HG02884 (cell line): Measurements from ENCODE around the gene CCDC112.

Experiments used
- ATAC-seq: cut with Tn5 transposase; IDR thresholded peaks from one replicate; pipeline ENCODE4 v1.9.1; 2021; ENCODE audit warnings: mild to moderate bottlenecking, moderate library complexity; ENCODE audit not compliant: unreplicated experiment

CCDC112 gene

GRCh38 chr5:115319007-115319406 lies 22.6 kb upstream of the CCDC112 start:
- ATAC-seq, result no peak

- ATAC-seq, result no peak
Measured at GRCh38 chr5:115317736-115318135, 21.3 kb upstream of the CCDC112 start.

DNA sequence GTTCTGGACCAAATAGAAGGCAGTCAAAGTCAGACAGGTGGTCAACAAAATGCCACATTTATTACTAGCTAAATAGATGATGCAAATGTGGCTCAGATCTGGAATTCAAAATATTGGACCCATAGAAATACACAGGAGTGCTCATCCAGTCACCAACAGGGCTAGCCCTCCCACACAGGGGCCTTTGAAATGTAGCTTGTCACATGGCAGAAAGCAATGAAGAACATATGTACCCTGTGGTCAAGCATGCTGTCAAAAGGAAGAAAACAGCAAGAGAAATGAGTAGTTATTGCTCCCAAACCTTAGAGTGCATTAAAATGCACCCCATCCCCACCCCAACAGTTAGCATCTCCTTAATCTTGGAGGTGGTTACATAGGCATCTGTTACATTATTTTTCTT lies 20.9 kb upstream of the CCDC112 start:
- no peak for ATAC-seq

GRCh38 chr5:115313632-115314031 lies 17.2 kb upstream of the CCDC112 start:
- ATAC-seq, result no peak

DNA sequence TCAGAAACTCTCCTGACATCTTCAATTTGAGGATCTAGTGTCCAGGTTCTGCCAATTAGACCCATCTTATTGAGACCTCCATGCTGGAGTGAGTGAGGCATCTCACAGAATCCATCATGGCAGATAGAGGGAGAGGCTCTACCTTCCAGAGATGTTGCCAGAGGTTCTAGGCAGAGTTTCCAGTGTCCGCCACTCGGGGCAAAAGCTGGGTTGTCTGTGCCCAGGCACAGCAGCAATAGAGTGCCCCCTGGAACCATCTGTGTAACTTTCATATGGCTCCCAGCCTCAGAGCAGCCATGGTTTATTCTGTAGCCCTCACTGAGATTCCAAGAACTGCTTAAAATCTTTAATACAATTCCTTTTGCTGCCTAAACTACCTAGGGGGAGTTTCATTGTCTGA lies 16.6 kb upstream of the CCDC112 start:
- no peak for ATAC-seq

GRCh38 chr5:115309751-115310370 lies 13.4 kb upstream of the CCDC112 start:
- ATAC-seq, result no peak

GRCh38 chr5:115308815-115309214 lies 12.4 kb upstream of the CCDC112 start:
- no peak for ATAC-seq

DNA sequence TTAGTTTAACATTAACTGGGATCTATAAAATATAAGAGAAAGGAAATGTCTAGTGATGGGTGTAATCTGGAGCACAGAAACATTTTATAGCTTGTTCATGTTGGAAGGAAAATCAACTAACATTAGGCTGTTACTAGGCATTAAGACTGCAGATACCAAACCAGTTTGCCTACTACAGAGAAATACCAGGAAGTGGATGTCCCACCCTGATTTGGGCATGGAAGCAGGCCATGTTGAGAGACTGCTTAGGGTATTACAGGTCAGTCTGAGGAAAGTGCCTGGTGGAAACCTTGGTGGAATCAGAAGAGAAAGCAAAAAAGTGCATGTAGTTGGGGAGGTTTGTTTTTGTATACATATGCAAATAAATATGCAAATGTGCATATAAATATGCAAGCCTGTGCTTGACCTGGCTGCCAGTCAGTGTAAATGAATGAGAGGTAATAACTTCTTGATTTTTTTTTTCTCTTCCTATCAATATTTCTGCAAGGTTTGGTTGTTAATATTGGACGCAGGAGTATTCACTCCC lies 9.6 kb upstream of the CCDC112 start:
- no peak for ATAC-seq

- ATAC-seq, result no peak
Measured at GRCh38 chr5:115304496-115304895, 8.0 kb upstream of the CCDC112 start.

GRCh38 chr5:115298811-115299210 lies 2.4 kb upstream of the CCDC112 start:
- no peak for ATAC-seq

DNA sequence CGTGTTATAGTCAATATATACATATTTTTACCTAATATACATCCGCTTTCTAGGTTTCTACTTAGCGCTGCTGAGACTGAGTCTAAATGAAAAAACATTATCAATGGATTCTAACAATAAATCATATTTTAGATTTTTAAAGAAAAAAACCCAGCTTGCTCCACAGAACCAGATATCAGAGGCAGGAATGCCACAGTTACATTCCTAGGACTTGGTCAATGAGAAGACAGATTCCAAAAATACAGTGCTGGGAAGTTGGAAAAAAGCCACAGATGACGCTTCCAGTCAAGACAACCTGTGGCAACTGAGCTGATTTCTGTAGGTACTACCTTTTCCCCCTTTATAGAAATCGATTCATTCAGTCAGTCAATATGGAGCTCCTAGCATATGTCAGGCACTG lies 577 bp upstream of the CCDC112 start:
- ATAC-seq, result no peak

DNA sequence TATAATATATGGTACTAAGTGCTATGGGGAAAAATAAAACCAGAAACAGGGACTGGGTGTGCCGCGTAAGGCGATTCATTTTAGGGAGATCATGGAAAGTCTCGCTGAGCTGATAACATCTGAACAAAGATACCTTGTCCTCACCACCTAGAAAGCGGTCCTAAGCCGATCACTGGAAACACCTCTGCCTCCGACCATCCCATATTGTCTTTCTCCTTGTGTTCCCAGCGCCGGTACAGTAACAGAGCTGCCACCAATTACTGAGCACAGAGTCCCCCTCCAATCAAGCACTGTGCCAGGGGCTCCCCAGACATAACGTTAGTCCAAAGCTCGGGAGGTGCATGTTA lies 704 bp downstream of the CCDC112 start:
- ATAC-seq, result peak; percentile 18

DNA sequence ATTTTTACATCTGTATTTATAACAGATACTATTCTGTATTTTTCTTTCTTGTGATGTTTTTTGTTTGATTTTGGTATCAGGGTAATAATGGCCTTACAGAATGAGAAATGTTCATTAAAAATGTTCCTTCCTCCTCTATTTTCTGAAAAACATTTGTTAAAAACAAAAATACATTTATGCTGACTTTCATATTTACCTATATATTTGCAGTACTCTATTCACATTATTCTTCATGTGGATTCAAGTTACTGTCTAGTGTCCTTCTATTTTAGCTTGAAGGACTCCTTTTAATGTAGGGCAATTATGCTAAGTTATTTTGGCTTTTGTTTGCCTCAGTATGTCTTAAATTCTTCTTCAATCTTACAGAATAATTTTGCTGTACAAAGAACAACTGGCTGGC lies 5.1 kb downstream of the CCDC112 start:
- no peak for ATAC-seq

- no peak for ATAC-seq
Measured at GRCh38 chr5:115289104-115289503, 7.3 kb downstream of the CCDC112 start.

- ATAC-seq, result no peak
Measured at GRCh38 chr5:115284021-115284420, 12.4 kb downstream of the CCDC112 start.

- ATAC-seq, result no peak
Measured at GRCh38 chr5:115282131-115282530, 14.3 kb downstream of the CCDC112 start.

DNA sequence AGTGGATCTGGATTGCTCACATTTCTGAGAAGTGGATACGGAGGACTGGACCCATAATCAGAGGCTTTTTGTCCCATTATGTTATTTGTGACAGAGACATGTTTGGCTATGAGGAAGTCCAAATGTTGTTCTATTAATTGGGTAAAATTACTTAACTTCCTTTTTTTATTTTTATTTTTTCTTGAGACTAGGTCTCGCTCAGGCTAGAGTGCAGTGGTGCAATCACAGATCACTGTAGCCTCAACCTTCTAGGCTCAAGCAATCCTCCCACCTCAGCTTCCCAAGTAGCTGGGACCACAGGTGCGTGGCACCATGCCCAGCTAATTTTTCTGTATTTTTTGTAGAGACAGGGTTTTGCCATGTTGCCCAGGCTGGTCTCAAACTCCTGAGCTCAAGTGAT lies 21.9 kb downstream of the CCDC112 start:
- ATAC-seq, result no peak

GRCh38 chr5:115272297-115272958 lies 24.0 kb downstream of the CCDC112 start:
- no peak for ATAC-seq

DNA sequence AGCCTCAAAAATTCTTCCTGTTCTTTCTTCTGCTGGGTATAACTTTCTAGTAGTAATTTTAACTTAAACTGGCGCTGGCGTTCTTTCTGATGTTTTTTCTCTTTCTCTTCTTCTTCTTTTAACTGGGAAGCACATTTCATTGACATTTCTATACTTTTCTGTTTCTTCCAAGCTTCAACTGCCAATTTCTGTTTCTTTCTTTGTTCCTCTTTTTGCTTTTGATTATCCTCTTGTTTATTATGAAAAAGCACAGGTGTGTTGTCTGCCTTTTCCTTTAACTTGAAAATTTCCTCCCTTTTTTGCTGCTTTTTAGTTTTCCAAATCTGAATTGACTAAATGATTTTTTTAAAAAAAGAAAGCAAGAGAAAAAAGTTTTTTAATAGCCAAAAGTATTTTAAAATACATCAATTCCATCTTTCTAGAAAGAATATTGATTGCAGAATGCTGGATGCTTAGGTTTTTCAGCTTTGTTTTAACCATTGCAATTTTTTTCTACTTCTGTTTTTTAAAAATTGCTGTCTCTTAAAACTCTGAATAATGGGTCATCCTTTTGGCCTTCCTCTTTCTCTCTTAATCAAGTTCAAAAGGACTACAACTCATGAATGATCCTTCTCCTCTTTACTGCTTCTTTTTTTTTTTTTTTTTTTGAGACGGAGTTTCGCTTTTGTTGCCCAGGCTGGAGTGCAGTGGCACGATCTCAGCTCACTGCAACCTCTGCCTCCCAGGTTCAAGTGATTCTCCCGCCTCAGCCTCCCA lies 25.0 kb downstream of the CCDC112 start:
- ATAC-seq, result no peak

- ATAC-seq, result no peak
Measured at GRCh38 chr5:115267617-115268016, 28.8 kb downstream of the CCDC112 start.

DNA sequence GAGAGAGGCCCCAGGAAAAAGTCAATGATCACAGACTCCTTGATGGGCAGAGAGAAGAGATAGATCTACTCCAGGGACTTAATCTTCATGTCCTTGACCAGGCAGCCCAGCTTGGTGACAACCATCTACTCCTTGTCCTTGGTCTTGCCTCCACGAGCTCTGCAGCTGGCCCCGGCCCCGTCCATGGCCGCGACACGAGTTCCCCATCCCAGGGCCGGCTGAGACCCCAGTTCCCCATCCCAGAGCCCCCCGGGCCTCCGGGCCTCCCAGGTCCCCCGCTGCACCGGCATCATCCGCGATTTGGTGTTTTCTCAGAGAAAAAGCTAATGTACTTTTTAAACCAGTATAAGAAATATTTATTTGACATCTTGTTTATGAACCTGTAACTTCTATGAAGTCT lies 31.2 kb downstream of the CCDC112 start:
- ATAC-seq, result no peak

GRCh38 chr5:115264786-115265185 lies 31.7 kb downstream of the CCDC112 start:
- ATAC-seq, result no peak
